H1 (cell line): ENCODE data around the gene PPP2R1A.

Source experiments
- CTCF ChIP-seq, 3 experiments: IDR thresholded peaks; 1 replicate in 2 of 3; 2 replicates in 1 of 3; pipeline versions ENCODE4 v1.5.1 to v1.6.1; 2011; ENCODE audit warnings: low read length in 3 of 3, mild to moderate bottlenecking in 3 of 3, inconsistent platforms in 2 of 3, low read depth in 1 of 3, moderate library complexity in 1 of 3; ENCODE audit not compliant: insufficient read depth in 1 of 3; ENCODE audit errors: control extremely low read depth in 1 of 3
- EGR1 ChIP-seq: IDR thresholded peaks from 2 replicates; pipeline ENCODE4 v1.6.1; 2011; ENCODE audit warnings: low read depth, low read length, borderline replicate concordance
- EZH2 ChIP-seq: fragments of 200-600 bp; sonication (generic); IDR thresholded peaks from 2 replicates; pipeline ENCODE4 v1.7.1; 2012; ENCODE audit warnings: low read depth, mild to moderate bottlenecking, moderate library complexity, low read length, inconsistent platforms; ENCODE audit not compliant: severe bottlenecking
- POLR2A ChIP-seq, 2 experiments: IDR thresholded peaks; 1 replicate in 1 of 2; 2 replicates in 1 of 2; pipeline ENCODE4 v1.6.1; 2011; ENCODE audit warnings: low read depth in 2 of 2, low read length in 2 of 2, mild to moderate bottlenecking in 2 of 2; ENCODE audit errors: control extremely low read depth in 1 of 2

- TF ChIP-seq EZH2 (no peak), POLR2A (IDR thresholded peaks at IDR 0.05; ENCODE audit: control extremely low read depth in 1 of 2, low read depth in 2 of 2, low read length in 2 of 2) (no peak), CTCF (IDR thresholded peaks at IDR 0.05; ENCODE audit: control extremely low read depth in 1 of 3, insufficient read depth in 1 of 3, low read depth in 1 of 3, low read length in 3 of 3) (no peak), EGR1 (no peak)
These were observed 19.5 kb upstream of the PPP2R1A start for GRCh38 chr19:52170304-52170703.
